HG03571 (cell line): ENCODE measurements around the gene CHRND.
"Not testable (repeated sequence)": the region's sequence is repeated elsewhere in the genome, so short reads cannot be mapped to it uniquely, and the experiment has no call there.

Source experiments
- ATAC-seq: cut with Tn5 transposase; IDR thresholded peaks from one replicate; pipeline ENCODE4 v1.9.1; 2021; ENCODE audit not compliant: unreplicated experiment

Gene CHRND

GRCh38 chr2:232524771-232525170 lies 1.2 kb upstream of the CHRND start:
- ATAC-seq, result no peak

DNA sequence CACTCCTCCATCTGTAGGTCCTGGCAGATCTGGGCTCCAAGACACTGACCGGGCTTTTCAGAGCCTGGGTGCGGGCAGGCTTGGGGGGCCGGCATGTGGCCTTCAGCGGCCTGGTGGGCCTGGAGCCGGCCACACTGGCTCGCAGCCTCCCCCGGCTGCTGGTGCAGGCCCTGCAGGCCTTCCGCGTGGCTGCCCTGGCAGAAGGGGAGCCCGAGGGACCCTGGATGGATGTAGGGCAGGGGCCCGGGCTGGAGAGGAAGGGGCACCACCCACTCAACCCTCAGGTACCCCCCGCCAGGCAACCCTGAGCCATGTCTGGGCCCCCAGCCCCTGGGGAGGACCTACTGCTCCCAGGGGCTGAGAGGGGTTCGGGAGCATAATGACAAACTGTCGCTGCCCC lies 761 bp upstream of the CHRND start:
- ATAC-seq, result no peak

DNA sequence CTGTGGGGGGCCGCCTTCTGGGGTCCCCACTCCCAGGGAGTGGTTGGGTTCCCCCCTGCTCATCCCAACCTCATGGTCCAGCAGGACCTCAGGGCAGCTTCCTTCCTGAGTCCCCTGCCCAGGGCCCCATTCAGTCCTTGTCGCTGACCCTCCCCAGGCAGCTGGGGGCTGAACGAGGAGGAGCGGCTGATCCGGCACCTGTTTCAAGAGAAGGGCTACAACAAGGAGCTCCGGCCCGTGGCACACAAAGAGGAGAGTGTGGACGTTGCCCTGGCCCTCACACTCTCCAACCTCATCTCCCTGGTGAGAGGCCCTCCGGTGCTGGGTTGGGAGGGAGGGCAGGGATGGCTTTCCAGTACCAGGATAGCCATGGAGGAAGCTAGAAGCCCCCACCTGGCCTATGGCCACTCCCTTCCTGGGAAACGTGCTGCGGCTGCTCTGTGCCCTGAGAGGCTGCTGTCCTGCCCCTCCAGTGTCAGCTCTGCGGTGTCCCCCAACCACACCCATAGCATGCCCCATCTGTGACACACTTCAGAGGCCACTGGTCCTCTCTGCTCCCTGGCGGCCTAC lies 497 bp downstream of the CHRND start:
- no peak for ATAC-seq

- ATAC-seq, result no peak
These were observed 2.0 kb downstream of the CHRND start for GRCh38 chr2:232527905-232528470.

DNA sequence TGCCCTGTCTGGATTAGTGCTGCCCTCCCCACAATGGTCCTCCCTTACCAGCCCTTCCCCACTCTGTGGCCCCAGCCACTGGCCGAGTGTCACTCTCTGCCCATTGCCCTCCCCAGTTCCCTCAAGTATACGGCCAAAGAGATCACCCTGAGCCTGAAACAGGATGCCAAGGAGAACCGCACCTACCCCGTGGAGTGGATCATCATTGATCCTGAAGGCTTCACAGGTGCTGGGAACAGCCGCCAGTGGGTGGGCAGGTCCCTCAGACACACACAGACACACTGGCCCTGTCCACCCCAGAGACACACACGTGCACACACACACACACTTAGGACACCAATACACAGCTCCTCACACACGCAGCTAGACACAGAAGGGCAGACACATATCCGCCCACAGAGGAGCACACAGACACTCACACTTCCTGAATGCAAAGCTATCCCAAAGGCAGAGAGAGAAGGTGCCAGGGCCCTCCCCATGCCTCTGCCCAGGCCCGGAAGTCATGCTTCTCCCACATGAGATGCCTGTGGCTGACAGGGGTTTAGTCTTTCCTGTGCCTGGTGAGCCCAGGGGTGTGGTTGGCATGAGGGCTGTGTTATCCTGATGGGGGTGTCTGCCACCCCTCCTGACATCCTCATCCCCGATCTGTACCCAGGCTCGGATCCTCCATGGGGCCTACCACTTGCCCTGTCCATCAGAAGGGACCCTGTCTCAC lies 2.9 kb downstream of the CHRND start:
- no peak for ATAC-seq

DNA sequence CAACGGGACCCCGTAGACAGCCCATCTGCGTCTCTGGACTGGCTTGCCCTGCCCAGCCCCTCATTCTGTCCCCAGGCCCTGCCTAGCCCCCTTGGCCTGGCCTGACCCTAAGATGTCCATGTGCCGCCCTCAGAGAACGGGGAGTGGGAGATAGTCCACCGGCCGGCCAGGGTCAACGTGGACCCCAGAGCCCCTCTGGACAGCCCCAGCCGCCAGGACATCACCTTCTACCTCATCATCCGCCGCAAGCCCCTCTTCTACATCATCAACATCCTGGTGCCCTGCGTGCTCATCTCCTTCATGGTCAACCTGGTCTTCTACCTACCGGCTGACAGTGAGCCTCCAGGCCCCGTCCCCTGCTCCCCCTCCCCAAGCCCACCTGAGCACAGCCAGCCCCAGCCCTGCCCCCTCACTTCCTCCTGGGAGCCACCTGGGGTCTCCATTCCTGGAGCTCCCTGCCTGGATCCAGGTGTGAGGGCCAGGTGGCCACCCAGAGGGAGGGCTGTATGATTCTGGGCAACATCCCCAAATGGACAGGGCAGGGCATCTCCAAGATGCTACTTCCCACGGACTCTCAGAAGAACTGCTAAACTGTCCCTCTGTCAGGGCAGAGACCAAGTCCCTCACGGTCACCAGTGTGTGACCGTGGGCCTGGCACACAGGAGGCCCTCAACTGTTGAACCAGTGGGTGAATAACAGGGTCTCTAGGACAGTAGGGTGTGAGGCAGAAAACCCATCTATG lies 4.0 kb downstream of the CHRND start:
- no peak for ATAC-seq

DNA sequence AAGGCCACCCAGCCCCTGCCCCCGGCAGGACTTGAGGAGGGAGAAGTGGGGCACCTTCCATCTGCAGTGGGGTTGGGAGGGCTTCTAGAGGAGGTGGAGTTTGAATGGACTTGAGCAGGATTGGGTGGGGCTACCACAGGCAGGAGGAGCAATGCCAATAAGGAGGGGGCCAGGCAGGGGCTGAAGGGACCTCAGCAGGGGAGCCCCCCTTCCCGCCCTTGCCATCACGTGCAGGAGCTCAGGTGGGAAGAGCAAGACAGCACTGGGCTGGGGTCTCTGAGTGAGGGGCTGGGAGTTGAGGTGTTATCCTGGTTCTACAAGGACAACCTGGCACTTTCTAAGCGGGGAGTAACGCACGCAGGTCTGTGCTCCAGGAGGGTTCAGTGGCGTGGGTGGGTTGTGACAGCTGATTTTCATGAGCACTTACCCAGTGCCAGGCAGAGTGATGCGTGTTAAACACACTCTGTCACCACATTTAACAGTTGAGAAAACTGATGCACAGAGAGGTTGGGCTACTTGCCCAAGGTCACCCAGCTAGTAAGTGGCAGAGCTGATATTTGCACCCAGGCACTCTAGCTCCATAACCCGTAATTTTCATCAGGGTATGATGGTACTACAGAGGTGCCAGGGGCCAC lies 4.8 kb downstream of the CHRND start:
- no peak for ATAC-seq

GRCh38 chr2:232532419-232532818 lies 6.5 kb downstream of the CHRND start:
- ATAC-seq, result no peak

DNA sequence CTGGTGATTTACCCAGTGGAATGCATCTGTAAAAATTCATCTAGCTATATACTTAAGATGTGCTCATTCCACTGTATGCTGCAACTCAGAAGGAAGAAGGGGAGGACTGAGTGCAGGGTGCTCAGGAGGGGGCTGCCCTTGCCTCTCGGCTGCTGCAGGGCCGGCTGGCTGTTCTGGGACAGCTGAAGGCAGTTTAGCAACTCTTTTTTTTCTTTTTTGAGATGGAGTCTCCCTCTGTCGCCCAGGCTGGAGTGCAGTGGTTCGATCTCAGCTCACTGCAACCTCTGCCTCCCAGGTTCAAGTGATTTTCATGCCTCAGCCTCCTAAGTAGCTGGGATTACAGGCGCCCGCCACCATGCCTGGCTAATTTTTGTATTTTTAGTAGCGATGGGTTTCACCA lies 6.9 kb downstream of the CHRND start:
- not testable (repeated sequence) for ATAC-seq

- ATAC-seq, result no peak
These were observed 8.2 kb downstream of the CHRND start for GRCh38 chr2:232533944-232534710.

GRCh38 chr2:232534940-232535651 lies 9.1 kb downstream of the CHRND start:
- no peak for ATAC-seq

- no peak for ATAC-seq
These were observed 10.0 kb downstream of the CHRND start for GRCh38 chr2:232535761-232536530.

DNA sequence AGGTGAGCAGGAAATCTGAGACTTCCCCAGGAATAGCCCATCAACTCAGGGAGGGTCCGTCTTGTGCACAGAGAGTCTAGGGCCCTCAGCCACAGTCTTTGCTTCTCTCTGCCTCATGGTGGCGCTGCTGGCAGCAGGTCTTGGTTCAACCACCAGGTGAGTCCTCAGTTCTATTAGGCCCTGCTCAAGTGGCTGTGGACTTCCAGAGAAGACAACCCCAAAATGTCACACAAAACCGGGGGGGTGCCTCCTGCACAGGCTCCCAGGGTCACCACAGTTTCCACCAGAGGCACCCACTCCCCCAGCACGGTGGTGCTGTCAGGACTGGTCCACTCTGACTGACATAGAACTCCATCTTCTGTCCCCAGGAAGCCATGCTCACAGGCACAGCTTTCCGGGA lies 11.1 kb downstream of the CHRND start:
- ATAC-seq, result no peak

DNA sequence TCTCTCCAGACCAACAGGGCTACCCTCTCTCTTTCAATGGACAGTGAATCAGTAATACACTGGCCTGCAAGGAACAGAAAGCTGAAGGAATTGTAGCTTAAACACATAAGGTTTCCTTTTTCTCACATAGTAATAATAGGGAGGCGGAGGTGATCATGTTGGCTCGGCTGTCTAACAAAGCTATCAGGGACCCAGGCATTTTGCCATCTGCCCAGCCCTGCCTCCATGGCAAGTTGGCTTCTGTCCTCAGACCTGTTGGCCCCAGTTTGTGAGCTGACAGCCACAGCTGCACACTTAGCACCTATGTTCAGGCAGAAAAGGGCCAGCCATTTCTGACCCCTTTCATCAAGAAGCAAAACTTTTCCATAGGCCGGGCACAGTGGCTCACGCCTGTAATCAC lies 11.5 kb downstream of the CHRND start:
- ATAC-seq, result no peak

GRCh38 chr2:232538671-232539070 lies 12.7 kb downstream of the CHRND start:
- ATAC-seq, result no peak

GRCh38 chr2:232539298-232540231 lies 13.6 kb downstream of the CHRND start, which contains the start of gene CHRNG:
CHRNG (plus strand) TSS chr2:232539692; CDS start chr2:232539748, 56 bp downstream.
- no peak for ATAC-seq

- ATAC-seq, result no peak
These were observed 14.6 kb downstream of the CHRND start for GRCh38 chr2:232540441-232541041.
